NCI-H345 (cell line): ENCODE data around the gene PPAN.

Experiments used
- DNase-seq: peaks from one replicate; lab custom pipeline; 2025; lab: John Stamatoyannopoulos, UW

Gene PPAN

GRCh38 chr19:10092648-10093294 lies 13.4 kb upstream of the PPAN start:
- DNase-seq = no peak

- DNase-seq = no peak
These were observed 12.6 kb upstream of the PPAN start for GRCh38 chr19:10093295-10094186.

- no peak for DNase-seq
These were observed 10.6 kb upstream of the PPAN start for GRCh38 chr19:10095622-10095947.

GRCh38 chr19:10095948-10096614 lies 10.1 kb upstream of the PPAN start:
- DNase-seq = peak; percentile 93

GRCh38 chr19:10096615-10096963 lies 9.6 kb upstream of the PPAN start:
- no peak for DNase-seq

- no peak for DNase-seq
These were observed 5.9 kb upstream of the PPAN start for GRCh38 chr19:10100163-10100785.

GRCh38 chr19:10102787-10103236 lies 3.4 kb upstream of the PPAN start:
- no peak for DNase-seq

- no peak for DNase-seq
These were observed 2.0 kb upstream of the PPAN start for GRCh38 chr19:10104130-10104513.

GRCh38 chr19:10104665-10105508 lies 1.3 kb upstream of the PPAN start:
- no peak for DNase-seq

- no peak for DNase-seq
These were observed 558 bp upstream of the PPAN start for GRCh38 chr19:10105509-10106099.

GRCh38 chr19:10107254-10107653 lies 1.1 kb downstream of the PPAN start:
- DNase-seq = no peak

GRCh38 chr19:10107817-10108367 lies 1.7 kb downstream of the PPAN start:
- DNase-seq = no peak

- no peak for DNase-seq
These were observed 3.4 kb downstream of the PPAN start for GRCh38 chr19:10109528-10109927.

- DNase-seq = no peak
These were observed 4.2 kb downstream of the PPAN start for GRCh38 chr19:10110076-10110971.

- DNase-seq = no peak
These were observed 4.8 kb downstream of the PPAN start for GRCh38 chr19:10110972-10111317.

- DNase-seq = no peak
These were observed 5.2 kb downstream of the PPAN start, which contains the start of gene P2RY11 for GRCh38 chr19:10111405-10111811. P2RY11 (plus strand) TSS chr19:10111693; CDS start chr19:10111722, 29 bp downstream.

GRCh38 chr19:10112037-10112761 lies 6.0 kb downstream of the PPAN start:
- no peak for DNase-seq

- peak; percentile 25 for DNase-seq
These were observed 6.9 kb downstream of the PPAN start for GRCh38 chr19:10112895-10113591.

GRCh38 chr19:10113592-10113963 lies 7.4 kb downstream of the PPAN start:
- no peak for DNase-seq
